IMR-90 (cell line): ENCODE data around the gene B3GLCT. TPM values are rescaled to one million over a fixed set of nuclear protein-coding genes. Genes with fewer than 3 reads are reported as not detected.

Experiments used
- ATAC-seq: fragments of 200-7000 bp; cut with Tn5 transposase; 2 replicates; pipeline ENCODE4 v1.9.1; 2020; ENCODE audit warnings: low read depth, mild to moderate bottlenecking, moderate library complexity
- BruUV-seq: library from RNA; stranded (reverse); fragments of 400-500 nt; replicated peaks from 2 replicates; lab custom pipeline; 2021; lab: Mats Ljungman, UMichigan
- CTCF ChIA-PET: fragments of 300-600 bp; formaldehyde crosslinking; extraction: SDS; loops from one replicate; lab custom pipeline; 2021; ENCODE audit warnings: antibody characterized with exemption; lab: Yijun Ruan, JAX
- POLR2A ChIA-PET: fragments of 300-600 bp; sonication (Branson Sonifier 250); formaldehyde crosslinking; loops from one replicate; lab custom pipeline; 2022; ENCODE audit warnings: antibody characterized with exemption; ENCODE audit not compliant: unreplicated experiment; lab: Charles Lee
- DNase-seq: peaks from one replicate; pipeline ENCODE4 v3.0.0; 2013
- H2AFZ ChIP-seq: replicated peaks from 2 replicates; pipeline ENCODE3; 2013; ENCODE audit warnings: low read length, mild to moderate bottlenecking; ENCODE audit not compliant: poor library complexity
- H2AK5ac ChIP-seq: 2 replicates; pipeline ENCODE4 v1.6.1; 2013; ENCODE audit warnings: low read depth, low read length, inconsistent platforms
- H2AK9ac ChIP-seq: replicated peaks from 2 replicates; pipeline ENCODE3; 2013; ENCODE audit warnings: mild to moderate bottlenecking, low read depth, low read length, moderate library complexity; ENCODE audit not compliant: poor library complexity
- H2BK120ac ChIP-seq: 2 replicates; pipeline ENCODE4 v1.6.1; 2013; ENCODE audit warnings: low read depth, low read length, inconsistent platforms
- H2BK15ac ChIP-seq: 3 replicates; pipeline ENCODE4 v1.6.1; 2013; ENCODE audit warnings: low read depth, low read length, inconsistent platforms
- H2BK20ac ChIP-seq: 2 replicates; pipeline ENCODE4 v1.6.1; 2013; ENCODE audit warnings: low read depth, mild to moderate bottlenecking, inconsistent platforms, low read length, moderate library complexity
- H2BK5ac ChIP-seq: 2 replicates; pipeline ENCODE4 v1.6.1; 2013; ENCODE audit warnings: mild to moderate bottlenecking, low read depth, low read length, inconsistent platforms; ENCODE audit not compliant: poor library complexity, severe bottlenecking
- H3K14ac ChIP-seq: replicated peaks from 2 replicates; pipeline ENCODE4 v1.6.1; 2013; ENCODE audit warnings: low read depth, low read length, inconsistent platforms
- H3K18ac ChIP-seq: 2 replicates; pipeline ENCODE4 v1.6.1; 2013; ENCODE audit warnings: low read depth, low read length, control low read depth
- H3K23ac ChIP-seq: 2 replicates; pipeline ENCODE4 v1.6.1; 2013; ENCODE audit warnings: low read depth, low read length, inconsistent platforms
- H3K27ac ChIP-seq: 2 replicates; pipeline ENCODE4 v1.5.1; 2013; ENCODE audit warnings: mild to moderate bottlenecking, control low read depth, low read length; ENCODE audit not compliant: insufficient read depth
- H3K27me3 ChIP-seq: 2 replicates; pipeline ENCODE4 v1.6.1; 2013; ENCODE audit warnings: low read length; ENCODE audit not compliant: control insufficient read depth, insufficient read depth
- H3K36me3 ChIP-seq: 2 replicates; pipeline ENCODE4 v1.6.1; 2013; ENCODE audit warnings: low read length, mixed read lengths; ENCODE audit not compliant: control insufficient read depth, insufficient read depth
- H3K4ac ChIP-seq: 2 replicates; pipeline ENCODE4 v1.6.1; 2013; ENCODE audit warnings: low read depth, low read length, inconsistent platforms
- H3K4me1 ChIP-seq: 2 replicates; pipeline ENCODE4 v1.6.1; 2013; ENCODE audit warnings: low read length, mixed read lengths; ENCODE audit not compliant: control insufficient read depth, insufficient read depth
- H3K4me2 ChIP-seq: 2 replicates; pipeline ENCODE4 v1.6.1; 2013; ENCODE audit warnings: low read depth, mild to moderate bottlenecking, control low read depth, low read length, moderate library complexity
- H3K4me3 ChIP-seq: 2 replicates; pipeline ENCODE4 v1.5.1; 2013; ENCODE audit warnings: low read depth, mild to moderate bottlenecking, control low read depth, low read length, moderate library complexity; ENCODE audit not compliant: insufficient read depth
- H3K56ac ChIP-seq: 2 replicates; pipeline ENCODE4 v1.6.1; 2013; ENCODE audit warnings: low read length, inconsistent platforms; ENCODE audit not compliant: insufficient read depth; ENCODE audit errors: extremely low read depth
- H3K79me1 ChIP-seq, 2 experiments: 2 replicates each; pipeline ENCODE4 v1.6.1; 2013; ENCODE audit warnings: low read length in 2 of 2, inconsistent platforms in 1 of 2, low read depth in 1 of 2
- H3K9ac ChIP-seq: 2 replicates; pipeline ENCODE4 v1.6.1; 2013; ENCODE audit warnings: low read depth, low read length, control low read depth
- H3K9me1 ChIP-seq: 2 replicates; pipeline ENCODE4 v1.6.1; 2013; ENCODE audit warnings: low read length, inconsistent platforms; ENCODE audit not compliant: insufficient read depth
- H3K9me3 ChIP-seq: 2 replicates; pipeline ENCODE4 v1.6.1; 2013; ENCODE audit warnings: low read length; ENCODE audit not compliant: control insufficient read depth, insufficient read depth
- H4K20me1 ChIP-seq: 2 replicates; pipeline ENCODE4 v1.6.1; 2013; ENCODE audit warnings: low read length, inconsistent platforms; ENCODE audit not compliant: insufficient read depth
- H4K5ac ChIP-seq: 2 replicates; pipeline ENCODE4 v1.6.1; 2013; ENCODE audit warnings: mild to moderate bottlenecking, low read depth, low read length, control low read depth
- H4K8ac ChIP-seq, 2 experiments: 2 replicates each; pipeline ENCODE4 v1.6.1; 2013; ENCODE audit warnings: low read depth in 2 of 2, low read length in 2 of 2, control low read depth in 1 of 2, inconsistent platforms in 1 of 2
- H4K91ac ChIP-seq: 2 replicates; pipeline ENCODE4 v1.6.1; 2013; ENCODE audit warnings: low read depth, low read length, inconsistent platforms; ENCODE audit not compliant: insufficient read depth
- BHLHE40 ChIP-seq: fragments of 150-350 bp; IDR thresholded peaks from 2 replicates; pipeline ENCODE4 v1.6.1; 2016; ENCODE audit warnings: mild to moderate bottlenecking, low read depth, low read length
- CEBPB ChIP-seq: IDR thresholded peaks from 2 replicates; pipeline ENCODE4 v1.6.1; 2012; ENCODE audit warnings: low read depth, low read length, improper control_type of control experiment
- CHD1 ChIP-seq: IDR thresholded peaks from 2 replicates; pipeline ENCODE4 v1.6.1; 2012; ENCODE audit warnings: low read depth, low read length, improper control_type of control experiment
- CTCF ChIP-seq: conservative IDR thresholded peaks from 2 replicates; pipeline ENCODE4 v1.5.1; 2012; ENCODE audit warnings: mild to moderate bottlenecking, low read depth, low read length, improper control_type of control experiment
- ELK1 ChIP-seq: fragments of 150-350 bp; IDR thresholded peaks from 2 replicates; pipeline ENCODE4 v1.6.1; 2016; ENCODE audit warnings: low read depth, mild to moderate bottlenecking, low read length, moderate library complexity, borderline replicate concordance
- FOS ChIP-seq: fragments of 150-350 bp; IDR thresholded peaks from 2 replicates; pipeline ENCODE4 v1.6.1; 2016; ENCODE audit warnings: low read depth, low read length
- MAFK ChIP-seq: IDR thresholded peaks from 2 replicates; pipeline ENCODE4 v1.6.1; 2012; ENCODE audit warnings: low read depth, low read length, improper control_type of control experiment
- MAZ ChIP-seq: IDR thresholded peaks from 2 replicates; pipeline ENCODE4 v1.6.1; 2012; ENCODE audit warnings: low read depth, mild to moderate bottlenecking, low read length, improper control_type of control experiment, moderate library complexity, borderline replicate concordance
- MXI1 ChIP-seq: IDR thresholded peaks from 2 replicates; pipeline ENCODE4 v1.6.1; 2012; ENCODE audit warnings: low read depth, mild to moderate bottlenecking, low read length, moderate library complexity, borderline replicate concordance
- NFE2L2 ChIP-seq: fragments of 150-350 bp; IDR thresholded peaks from 2 replicates; pipeline ENCODE4 v1.6.1; 2016; ENCODE audit warnings: low read depth, mild to moderate bottlenecking, low read length
- RAD21 ChIP-seq: IDR thresholded peaks from 2 replicates; pipeline ENCODE4 v1.6.1; 2012; ENCODE audit warnings: low read length, improper control_type of control experiment
- RFX5 ChIP-seq: IDR thresholded peaks from 2 replicates; pipeline ENCODE4 v1.8.0; 2012; ENCODE audit warnings: low read depth, mild to moderate bottlenecking, low read length, moderate library complexity
- USF2 ChIP-seq: fragments of 150-350 bp; IDR thresholded peaks from 2 replicates; pipeline ENCODE4 v1.6.1; 2017; ENCODE audit warnings: mild to moderate bottlenecking, antibody characterized with exemption, low read length, low read depth
- WGBS, 2 experiments: methylation state at CpG; one replicate each; pipeline versions ENCODE4 v1.1.5 to v1.1.7; 2013; ENCODE audit warnings: missing lambda C conversion rate in 2 of 2; ENCODE audit not compliant: insufficient read length in 1 of 2; ENCODE audit errors: extremely low coverage in 2 of 2; 5-methylcytosine and 5-hydroxymethylcytosine counted together
- dilution Hi-C: fragments of 300-500 bp; cut with HindIII; formaldehyde crosslinking; loops from one replicate; pipeline ENCODE4 v1.14.3; 2018; ENCODE audit warnings: low sequenced_read_pairs; ENCODE audit not compliant: unreplicated experiment
- in situ Hi-C: fragments of 300-500 bp; cut with MboI; formaldehyde crosslinking; loops from 3 replicates; pipeline ENCODE4 v1.14.3; 2019; ENCODE audit warnings: low sequenced_read_pairs, inconsistent platforms, mixed read lengths
- intact Hi-C: fragments of 100-400 bp; cut with micrococcal nuclease; formaldehyde crosslinking; loops from 2 replicates; pipeline ENCODE4 v1.10.0; 2022
- polyA plus RNA-seq, 3 experiments: library from polyadenylated mRNA; depleted of rRNA; stranded (reverse); fragments of >200 nt; gene quantifications; 2 replicates each; pipeline ENCODE4 v1.2.3, GENCODE V29; 2012; ENCODE audit warnings: low replicate concordance in 1 of 3
- total RNA-seq: library from RNA; depleted of rRNA; stranded (reverse); fragments of >200 nt; gene quantifications from 2 replicates; pipeline ENCODE4 v1.2.3, GENCODE V29; 2012

B3GLCT gene
- total and polyA plus RNA-seq, 2 of the 4 experiments (the other 2 are of a cell fraction) = 2.0 to 4.5 TPM

GRCh38 chr13:31168166-31168565, 31.6 kb upstream of the B3GLCT start:
- POLR2A ChIA-PET = no interaction called here
- in situ Hi-C loops = no loop called here

More at GRCh38 chr13:31168166-31168565, 31.6 kb upstream of the B3GLCT start:
- ATAC-seq (no peak), DNase-seq (no peak)
- dilution Hi-C loops = no loop called here
- CTCF ChIA-PET = interaction anchor here (0.5 kb wide), 1 partner anchor 1320 kb away, joined by 3 read pairs; no protein-coding TSS in a partner anchor
- Histone ChIP-seq H3K27ac (no peak overlapping the region), H2BK15ac (no peak overlapping the region), H2BK20ac (no peak overlapping the region), H3K23ac (no peak overlapping the region), H3K36me3 (no peaks in the 10 kb centered on the region), H3K18ac (no peak overlapping the region), H3K4me1 (no peaks in the 10 kb centered on the region), H2AK9ac (no peak overlapping the region), H3K79me1 (peaks cover 0 to 4% of the 10 kb centered on the region in 2 experiments; a peak in 2 of 4 replicates), H3K9ac (no peak overlapping the region), H3K4me3 (no peak overlapping the region), H3K4ac (no peak overlapping the region), H4K8ac (no peak overlapping the region), H2AFZ (no peak overlapping the region), H3K27me3 (no peaks in the 10 kb centered on the region), H2BK5ac (no peak overlapping the region), H4K5ac (no peak overlapping the region), H4K20me1 (no peaks in the 10 kb centered on the region), H3K9me1 (no peaks in the 10 kb centered on the region), H3K14ac (no peak overlapping the region), H4K91ac (no peak overlapping the region), H3K4me2 (no peak overlapping the region), H3K56ac (no peak overlapping the region), H2AK5ac (no peak overlapping the region), H3K9me3 (no peaks in the 10 kb centered on the region), H2BK120ac (no peak overlapping the region)
- WGBS, 2 experiments = no CpG with 5 or more reads among the region's 2 CpGs
- intact Hi-C loops = no loop called here
- BruUV-seq = no TSS peak
- no peak for TF ChIP-seq CHD1
- TF ChIP-seq FOS = no peak
- no peak for TF ChIP-seq RFX5
- TF ChIP-seq MAZ = no peak
- TF ChIP-seq NFE2L2 = no peak
- no peak for TF ChIP-seq RAD21
- TF ChIP-seq BHLHE40 = no peak
- no peak for TF ChIP-seq USF2
- no peak for TF ChIP-seq CTCF
- TF ChIP-seq CEBPB = no peak
- no peak for TF ChIP-seq ELK1
- no peak for TF ChIP-seq MAFK
- TF ChIP-seq MXI1 = no peak
